ENCODE data around the gene FOXP1. TPM values are rescaled to one million over a fixed set of nuclear protein-coding genes. Genes with fewer than 3 reads are reported as not detected.

The FOXP1 gene
- total RNA-seq, 1 experiment from 2014 or later: 75.3 TPM

- no peak overlapping the region for H3K27ac Mint-ChIP-seq
- no peak overlapping the region for H2BK20ac ChIP-seq (ENCODE audit: low read depth, low read length, poor library complexity, severe bottlenecking)
These were observed 244.5 kb downstream of the FOXP1 start for GRCh38 chr3:71339049-71339448.

More at GRCh38 chr3:71339049-71339448, 244.5 kb downstream of the FOXP1 start:
- no peaks in the 10 kb centered on the region for H3K27me3 ChIP-seq (ENCODE audit: insufficient read depth, low read length)
- no peak overlapping the region for H3K18ac ChIP-seq (ENCODE audit: insufficient read length, low read depth, low read length)
- no peak overlapping the region for H3K14ac ChIP-seq (ENCODE audit: insufficient read depth, low read length)
- no peak overlapping the region for H3K9ac ChIP-seq (ENCODE audit: extremely low read depth, insufficient read length, low read length)
- H3K4ac ChIP-seq (ENCODE audit: low read depth, low read length): no peak overlapping the region
- no peak overlapping the region for H3K27ac ChIP-seq (ENCODE audit: insufficient read length, low read depth, low read length)
- H2BK15ac ChIP-seq (ENCODE audit: low read depth, low read length): no peak overlapping the region
- no peaks in the 10 kb centered on the region for H3K9me3 ChIP-seq (ENCODE audit: control insufficient read depth, low read depth, low read length)
- no peak overlapping the region for H3K4me3 Mint-ChIP-seq
- no peak overlapping the region for H2BK5ac ChIP-seq (ENCODE audit: insufficient read length, low read length)
- TF ChIP-seq CTCF (conservative IDR thresholded peaks at IDR 0.05): no peak
- H3K36me3 Mint-ChIP-seq (ENCODE audit: insufficient read depth in 1 of 3, low read depth in 3 of 3): peaks cover 2 to 5% (median 3%) of the 10 kb centered on the region in 3 experiments; a peak in 3 of 7 replicates
- H3K4me1 ChIP-seq (ENCODE audit: insufficient read depth, low read length): no peaks in the 10 kb centered on the region
- no peak overlapping the region for H2BK12ac ChIP-seq (ENCODE audit: insufficient read length, low read depth, low read length)
- H3K23me2 ChIP-seq (ENCODE audit: insufficient read length, low read depth, low read length, poor library complexity, severe bottlenecking): no peaks in the 10 kb centered on the region
- WGBS (ENCODE audit: extremely low coverage, insufficient read length, low lambda C conversion rate): no CpG with 5 or more reads among the region's 4 CpGs
- H3K56ac ChIP-seq (ENCODE audit: insufficient read length, low read depth, low read length): no peak overlapping the region
- no peaks in the 10 kb centered on the region for H4K20me1 ChIP-seq (ENCODE audit: control insufficient read depth, insufficient read depth, insufficient read length)
- H3K27me3 Mint-ChIP-seq (ENCODE audit: low read depth): no peaks in the 10 kb centered on the region
- peaks cover 7% of the 10 kb centered on the region in 2 experiments for H3K4me1 Mint-ChIP-seq
- no peaks in the 10 kb centered on the region for H3K79me2 ChIP-seq (ENCODE audit: insufficient read depth, low read length)
- peaks cover 0 to 2% of the 10 kb centered on the region in 2 experiments; a peak in 2 of 5 replicates for H3K9me3 Mint-ChIP-seq
- no peak for DNase-seq
- no peak overlapping the region for H4K5ac ChIP-seq (ENCODE audit: insufficient read length, low read depth, low read length)
- H3K23ac ChIP-seq (ENCODE audit: insufficient read length, low read depth, low read length): no peak overlapping the region
- H2BK120ac ChIP-seq (ENCODE audit: low read depth, low read length, poor library complexity, severe bottlenecking): no peak overlapping the region
- no peak overlapping the region for H2AK5ac ChIP-seq (ENCODE audit: insufficient read length, low read length)
- no peak overlapping the region for H3T11ph ChIP-seq (ENCODE audit: low read length)
- no peak overlapping the region for H4K91ac ChIP-seq (ENCODE audit: insufficient read length, low read depth, low read length)
- no peak overlapping the region for H3K4me2 ChIP-seq (ENCODE audit: insufficient read depth, insufficient read length, low read length)
- no peak overlapping the region for H4K8ac ChIP-seq (replicated peaks; ENCODE audit: insufficient read length, low read depth, low read length)
- no peaks in the 10 kb centered on the region for H3K79me1 ChIP-seq (ENCODE audit: insufficient read depth, low read depth, low read length, poor library complexity, severe bottlenecking)
- no peak overlapping the region for H2AFZ ChIP-seq (ENCODE audit: low read length)

Measured in H9 (cell line).